Pancreas (tissue), 10 donors: ENCODE data around the gene NUAK2. TPM values are rescaled to one million over a fixed set of nuclear protein-coding genes. Genes with fewer than 3 reads are reported as not detected.

Experiments
- ATAC-seq, 4 donors: fragments of 200-7000 bp; cut with Tn5 transposase; one replicate each; pipeline versions ENCODE4 v1.8.0 to v1.9.1; 2020; ENCODE audit warnings: mild to moderate bottlenecking in 4 of 4, moderate library complexity in 4 of 4
- DNase-seq, 6 donors: peaks; one replicate each; pipeline ENCODE4 v3.0.0-alpha.2; 2020
- FAIRE-seq: peaks from 2 replicates; lab custom pipeline; 2012; peaks lifted over from hg19 to GRCh38; lab: Jason Lieb, UNC
- H3K27ac ChIP-seq, 4 donors: fragments of 200-600 bp; sonication (generic); 1 replicate in 3 of 4; 2 replicates in 1 of 4; pipeline versions ENCODE4 v1.5.0 to v1.8.0; 2020
- H3K27me3 ChIP-seq, 4 donors: fragments of 200-600 bp; one replicate each; pipeline ENCODE4 v1.8.0; 2021
- H3K36me3 ChIP-seq, 3 donors: fragments of 200-600 bp; sonication (generic) in 1 of 3; one replicate each; pipeline versions ENCODE4 v1.5.0 to v1.8.0; 2020 to 2021
- H3K4me1 ChIP-seq, 3 donors: fragments of 200-600 bp; one replicate each; pipeline ENCODE4 v1.8.0; 2021
- H3K4me3 ChIP-seq, 4 donors: fragments of 200-600 bp; sonication (generic) in 2 of 4; one replicate each; pipeline versions ENCODE4 v1.5.0 to v1.8.0; 2020 to 2021
- H3K9me3 ChIP-seq, 4 donors: fragments of 200-600 bp; one replicate each; pipeline ENCODE4 v1.8.0; 2021
- whole genome bisulfite sequencing, 2 donors: extraction: QIAGEN DNeasy Blood & Tissue Kit; methylation state at CpG; one replicate each; pipeline ENCODE4 v1.1.7; 2013; 5-methylcytosine and 5-hydroxymethylcytosine counted together
- intact Hi-C, 3 donors: fragments of 100-400 bp; cut with DNase I; formaldehyde crosslinking; loops; one replicate each; pipeline versions ENCODE4 v1.11.1 to v1.14.2; 2022
- polyA plus RNA-seq, 2 donors: library from polyadenylated mRNA; stranded (reverse); fragments of 200-250 nt; gene quantifications; one replicate each; pipeline ENCODE4 v1.2.3, GENCODE V29; 2013
- total RNA-seq, 6 donors: library from RNA; stranded (reverse); fragmentation: NEBNext Ultra II Directional in 4 of 6; extraction: Animal tissue kit (Norgen Biotek cat#: 25700) in 4 of 6; gene quantifications; one replicate each; pipeline versions ENCODE4 v1.2.1 to v1.2.4, GENCODE V29; 2021 to 2023
- TF ChIP-seq, protein P1 (sequence below), 4 donors: fragments of 200-600 bp; sonication (generic) in 3 of 4; IDR thresholded peaks; one replicate each; pipeline versions ENCODE4 v1.5.0 to v1.8.0; 2021; ENCODE audit warnings: antibody characterized with exemption in 4 of 4
- donor health status: healthy with polysubstance abuse.
- donor health status: DM: no; HTN: no; CAD: no; lungs with moderate emphysema.
- donor health status: DM: no; HTN: no; CAD: no.
- donor health status: control.
- donor health status: control.
- donor health status: Bipolar disorder and iron deficiency.
- donor health status: DM: yes; HTN: yes; CAD: no.
- donor health status: DM: no; HTN: no; CAD: no.
- donor health status: DM: no; HTN: no; CAD: no.
- donor health status: DM: yes; HTN: yes; CAD: no.

NUAK2 gene
- total RNA-seq (10 to 100 TPM in 2 of 6 donors, 1 to 10 TPM in 4; 6.3 to 14.4 (median 8.6) TPM), polyA plus RNA-seq (1 to 10 TPM; 7.9 to 9.5 TPM)

GRCh38 chr1:205321162-205321958, at the start of gene NUAK2:
Gene NUAK2 (minus strand): TSS chr1:205321745. CDS start chr1:205321628, 117 bp downstream.
- 0% methylated on average over 70 to 75 of the region's 75 CpGs for WGBS, 2 donors
- no peaks in the 10 kb centered on the region for H3K36me3 ChIP-seq
- peaks cover 25 to 46% (median 34%) of the 10 kb centered on the region in 3 donors for H3K4me1 ChIP-seq
- H3K9me3 ChIP-seq = no peaks in the 10 kb centered on the region
- intact Hi-C loops = no loop called here
- no peaks in the 10 kb centered on the region for H3K27me3 ChIP-seq
- TF ChIP-seq, protein P1, sequence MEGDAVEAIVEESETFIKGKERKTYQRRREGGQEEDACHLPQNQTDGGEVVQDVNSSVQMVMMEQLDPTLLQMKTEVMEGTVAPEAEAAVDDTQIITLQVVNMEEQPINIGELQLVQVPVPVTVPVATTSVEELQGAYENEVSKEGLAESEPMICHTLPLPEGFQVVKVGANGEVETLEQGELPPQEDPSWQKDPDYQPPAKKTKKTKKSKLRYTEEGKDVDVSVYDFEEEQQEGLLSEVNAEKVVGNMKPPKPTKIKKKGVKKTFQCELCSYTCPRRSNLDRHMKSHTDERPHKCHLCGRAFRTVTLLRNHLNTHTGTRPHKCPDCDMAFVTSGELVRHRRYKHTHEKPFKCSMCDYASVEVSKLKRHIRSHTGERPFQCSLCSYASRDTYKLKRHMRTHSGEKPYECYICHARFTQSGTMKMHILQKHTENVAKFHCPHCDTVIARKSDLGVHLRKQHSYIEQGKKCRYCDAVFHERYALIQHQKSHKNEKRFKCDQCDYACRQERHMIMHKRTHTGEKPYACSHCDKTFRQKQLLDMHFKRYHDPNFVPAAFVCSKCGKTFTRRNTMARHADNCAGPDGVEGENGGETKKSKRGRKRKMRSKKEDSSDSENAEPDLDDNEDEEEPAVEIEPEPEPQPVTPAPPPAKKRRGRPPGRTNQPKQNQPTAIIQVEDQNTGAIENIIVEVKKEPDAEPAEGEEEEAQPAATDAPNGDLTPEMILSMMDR (IDR thresholded peaks at IDR 0.05) = peak in 1 of 4 donors; percentile 12
- peak; percentile 92 to 97 (median 94) for DNase-seq
- H3K27ac ChIP-seq = peak within 1 kb of the TSS; percentile 80 to 93 (median 88)
- peak; percentile 70 to 83 (median 74) for ATAC-seq
- FAIRE-seq = no peak
- peak within 1 kb of the TSS; percentile 68 to 95 (median 78) for H3K4me3 ChIP-seq

DNA sequence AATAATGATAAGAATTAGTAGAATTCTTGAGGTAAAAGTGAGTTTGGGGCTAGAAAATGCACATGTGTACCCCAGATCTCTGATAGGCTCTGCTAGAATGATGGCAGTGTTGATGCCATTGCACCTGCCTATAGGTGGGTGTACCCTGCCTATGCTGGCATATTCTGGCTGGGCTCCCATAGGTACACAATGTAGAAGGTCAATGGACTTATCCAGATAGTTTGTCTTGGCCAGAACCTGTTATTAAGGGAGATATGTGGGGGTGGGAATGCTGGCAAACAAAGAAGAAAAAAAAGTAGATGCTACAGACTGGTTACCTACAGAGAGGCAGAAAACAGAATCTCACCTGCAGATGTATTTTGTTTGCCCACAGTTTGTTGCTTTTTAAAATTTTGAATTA, 49.2 kb upstream of the NUAK2 start:
- Histone ChIP-seq H3K4me3 (no peak overlapping the region), H3K27ac (peak overlapping the region in 1 of 4 donors; percentile 54), H3K4me1 (peaks cover 33 to 67% (median 64%) of the 10 kb centered on the region in 3 donors), H3K36me3 (no peaks in the 10 kb centered on the region), H3K9me3 (no peaks in the 10 kb centered on the region), H3K27me3 (no peaks in the 10 kb centered on the region)
- intact Hi-C loops = no loop called here
- ATAC-seq = peak; percentile 72 to 84 (median 80)
- peak in 4 of 6 donors; percentile 34 to 85 (median 57) for DNase-seq
- TF ChIP-seq, protein P1 (IDR thresholded peaks at IDR 0.05) = no peak
- FAIRE-seq = no peak

DNA sequence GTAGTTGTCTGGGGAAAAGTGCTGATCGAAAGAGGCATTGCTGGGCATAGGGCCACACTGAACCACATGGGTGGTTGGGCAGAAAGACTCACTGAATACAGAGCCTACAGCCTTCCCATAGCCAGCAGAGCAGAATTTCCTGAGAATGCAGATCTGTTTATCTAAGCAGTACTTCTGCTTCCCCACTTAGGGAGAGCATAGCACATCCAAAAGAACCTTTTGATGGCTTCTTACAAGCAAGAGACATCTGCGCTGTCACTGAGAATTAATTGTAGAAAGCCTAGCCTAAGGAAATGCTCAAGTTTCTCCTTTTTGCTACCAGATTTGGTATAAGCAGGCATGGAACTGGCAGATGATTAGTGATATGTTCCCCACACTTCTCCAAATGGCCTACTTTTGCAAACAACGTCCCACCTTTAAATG, 48.2 kb upstream of the NUAK2 start:
- no peak overlapping the region for H3K4me3 ChIP-seq
- peak in 2 of 6 donors; percentile 25 to 55 for DNase-seq
- TF ChIP-seq, protein P1 (IDR thresholded peaks at IDR 0.05) = no peak
- H3K36me3 ChIP-seq = no peaks in the 10 kb centered on the region
- H3K27ac ChIP-seq = peak overlapping the region in 1 of 4 donors; percentile 46
- no peak for FAIRE-seq
- no peaks in the 10 kb centered on the region for H3K9me3 ChIP-seq
- WGBS, 2 donors = 39% methylated on average over 3 of the region's 3 CpGs
- H3K27me3 ChIP-seq = no peaks in the 10 kb centered on the region
- intact Hi-C loops = no loop called here
- peaks cover 36 to 72% (median 67%) of the 10 kb centered on the region in 3 donors for H3K4me1 ChIP-seq
- ATAC-seq = peak; percentile 54 to 70 (median 68)

- H3K4me1 ChIP-seq = peaks cover 36 to 66% (median 54%) of the 10 kb centered on the region in 3 donors
- DNase-seq = no peak
- intact Hi-C loops = no loop called here
- H3K36me3 ChIP-seq = no peaks in the 10 kb centered on the region
- H3K27ac ChIP-seq = no peak overlapping the region
- FAIRE-seq = no peak
- WGBS, 2 donors = 96 to 97% methylated on average over 6 of the region's 6 CpGs
- TF ChIP-seq, protein P1 (IDR thresholded peaks at IDR 0.05) = no peak
- ATAC-seq = no peak
- H3K4me3 ChIP-seq = no peak overlapping the region
- no peaks in the 10 kb centered on the region for H3K27me3 ChIP-seq
- H3K9me3 ChIP-seq = no peaks in the 10 kb centered on the region
Observed at GRCh38 chr1:205368478-205368877, 46.9 kb upstream of the NUAK2 start.
